Muscle layer of colon (tissue), 2 donors: ENCODE data around the gene MACROD1.

Source experiments
- H3K27ac ChIP-seq: one replicate; pipeline ENCODE4 v1.7.0; 2013; ENCODE audit warnings: low read depth, mild to moderate bottlenecking, low read length, moderate library complexity
- H3K27me3 ChIP-seq, 2 donors: one replicate each; pipeline ENCODE4 v1.7.0; 2013; ENCODE audit warnings: low read length in 2 of 2, mild to moderate bottlenecking in 2 of 2; ENCODE audit not compliant: insufficient read depth in 2 of 2, control insufficient read depth in 1 of 2
- H3K36me3 ChIP-seq: one replicate; pipeline ENCODE4 v1.7.0; 2013; ENCODE audit warnings: mild to moderate bottlenecking, low read length; ENCODE audit not compliant: insufficient read depth
- H3K4me1 ChIP-seq: one replicate; pipeline ENCODE4 v1.7.0; 2013; ENCODE audit warnings: mild to moderate bottlenecking, low read length; ENCODE audit not compliant: insufficient read depth
- H3K4me3 ChIP-seq, 2 donors: one replicate each; pipeline ENCODE4 v1.7.0; 2013; ENCODE audit warnings: low read length in 2 of 2, low read depth in 1 of 2, mild to moderate bottlenecking in 1 of 2, moderate library complexity in 1 of 2
- H3K9ac ChIP-seq: one replicate; pipeline ENCODE4 v1.7.0; 2013; ENCODE audit warnings: low read length
- H3K9me3 ChIP-seq: one replicate; pipeline ENCODE4 v1.7.0; 2013; ENCODE audit warnings: mild to moderate bottlenecking, low read length
- donor health status: abdominal sarcoma.
- donor health status: Adenocarcinoma of cecum.

The MACROD1 gene

DNA sequence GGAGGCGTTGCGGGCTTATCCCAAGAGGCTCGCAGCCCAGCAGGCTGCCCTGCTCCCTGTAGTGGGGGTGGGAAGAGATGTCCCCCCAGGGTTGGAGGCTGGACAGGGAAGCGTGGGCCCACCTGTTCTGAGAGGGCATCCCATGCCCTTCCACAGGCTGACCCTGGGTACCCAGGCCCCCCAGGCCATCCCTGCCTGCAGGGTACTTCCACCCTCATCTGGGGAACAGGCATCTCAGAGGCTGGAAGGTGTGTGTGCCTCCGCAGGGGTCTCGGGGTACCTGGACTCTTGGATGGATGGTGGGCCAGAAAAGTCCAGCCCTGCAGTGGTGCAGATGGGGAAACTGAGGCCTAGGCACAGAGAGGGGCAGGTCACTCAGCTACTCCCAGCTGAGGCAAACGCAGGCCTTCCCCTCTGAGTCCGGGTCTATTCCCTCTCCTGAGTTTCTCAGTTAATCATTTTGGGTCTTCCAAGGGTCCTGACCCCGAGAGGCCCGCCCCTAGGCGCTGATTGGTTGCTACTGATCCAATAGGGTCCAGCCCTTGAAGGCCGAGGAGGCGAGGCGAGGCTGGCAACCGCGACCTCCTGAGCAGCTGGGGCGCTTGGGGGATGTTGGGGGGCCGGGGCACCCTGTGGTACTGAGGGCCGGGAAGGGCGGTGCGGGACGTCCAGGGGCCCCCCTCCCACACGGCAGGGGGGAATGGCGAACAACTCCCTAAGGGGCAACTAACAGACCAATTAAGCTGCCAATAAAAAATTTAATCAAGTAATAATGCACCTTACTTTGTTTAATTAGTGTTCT is 106.4 kb downstream of the MACROD1 start:
- Histone ChIP-seq H3K4me3 (no peak overlapping the region), H3K27ac (peak overlapping the region; percentile 70), H3K27me3 (no peaks in the 10 kb centered on the region)

DNA sequence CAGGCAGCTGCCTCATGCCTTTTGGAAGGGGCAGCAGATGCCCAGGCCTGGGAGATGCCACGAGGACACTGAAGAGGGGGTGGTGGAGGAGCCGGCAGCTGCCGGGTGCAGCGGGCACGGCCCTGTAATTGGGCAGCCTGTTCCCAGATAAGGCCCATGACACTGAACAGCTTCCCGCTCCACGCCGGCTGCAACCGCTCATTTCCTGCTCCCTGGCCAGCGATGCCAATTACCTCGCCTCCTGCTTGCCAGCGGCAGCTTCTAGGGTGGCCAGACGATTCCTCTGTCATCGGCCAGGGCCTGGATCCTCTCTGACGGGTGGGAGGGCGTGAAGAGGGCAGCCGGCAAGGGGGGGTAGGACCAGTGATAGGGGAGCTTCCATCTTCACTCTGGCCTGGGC is 107.4 kb downstream of the MACROD1 start:
- Histone ChIP-seq H3K27ac (peak overlapping the region; percentile 70), H3K36me3 (no peaks in the 10 kb centered on the region), H3K4me3 (no peak overlapping the region), H3K27me3 (no peaks in the 10 kb centered on the region), H3K9ac (no peak overlapping the region), H3K9me3 (no peaks in the 10 kb centered on the region), H3K4me1 (peaks cover 58% of the 10 kb centered on the region)

More for the DNA sequence above, 106.4 kb downstream of the MACROD1 start:
- Histone ChIP-seq H3K4me1 (peaks cover 57% of the 10 kb centered on the region), H3K36me3 (no peaks in the 10 kb centered on the region), H3K9ac (no peak overlapping the region), H3K9me3 (no peaks in the 10 kb centered on the region)

DNA sequence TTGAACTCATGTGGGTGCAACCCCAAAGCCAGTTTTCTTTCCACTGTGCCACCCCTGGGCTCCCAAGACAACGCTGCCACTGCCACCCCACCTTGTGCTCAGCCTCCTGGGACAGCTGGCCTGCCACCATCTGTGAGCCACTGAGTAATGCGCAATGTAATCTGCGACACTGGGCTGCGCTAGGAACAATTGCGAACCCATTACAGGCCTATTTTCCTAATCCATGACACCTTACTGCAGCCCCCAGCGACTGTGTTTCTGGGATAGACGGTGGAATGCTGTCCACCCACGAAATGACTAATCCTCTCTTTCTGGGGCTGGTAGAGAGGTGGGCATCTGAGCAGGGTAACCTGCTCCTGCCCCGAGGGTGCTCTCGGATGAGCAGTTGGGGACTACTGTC is 108.0 kb downstream of the MACROD1 start:
- Histone ChIP-seq H3K4me1 (peaks cover 58% of the 10 kb centered on the region), H3K36me3 (no peaks in the 10 kb centered on the region), H3K9ac (no peak overlapping the region)

DNA sequence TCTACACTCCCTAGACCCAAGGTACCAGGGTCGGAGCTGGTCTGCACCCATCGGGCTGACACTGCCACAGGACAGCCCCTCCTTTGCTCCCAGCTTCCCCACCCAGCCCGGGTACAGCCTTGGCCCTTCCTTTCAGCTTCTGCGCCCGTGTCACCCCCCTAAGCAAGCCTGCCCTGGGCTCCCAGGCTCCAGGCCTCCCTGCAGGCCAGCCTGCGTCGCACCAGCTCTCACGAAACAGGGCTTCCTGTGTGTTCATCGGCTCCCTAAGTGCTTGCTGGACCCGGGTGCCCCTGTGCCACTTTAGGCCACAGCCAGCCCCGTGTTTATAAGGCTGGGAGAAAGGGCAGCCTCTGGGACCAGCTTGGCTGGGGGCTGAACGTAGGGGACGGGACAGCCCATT is 109.1 kb downstream of the MACROD1 start:
- no peaks in the 10 kb centered on the region for H3K27me3 ChIP-seq
- H3K27ac ChIP-seq = peak overlapping the region; percentile 55
- peaks cover 58% of the 10 kb centered on the region for H3K4me1 ChIP-seq

More for the DNA sequence above, 108.0 kb downstream of the MACROD1 start:
- Histone ChIP-seq H3K27me3 (no peaks in the 10 kb centered on the region), H3K9me3 (no peaks in the 10 kb centered on the region), H3K27ac (peak overlapping the region; percentile 68), H3K4me3 (no peak overlapping the region)

DNA sequence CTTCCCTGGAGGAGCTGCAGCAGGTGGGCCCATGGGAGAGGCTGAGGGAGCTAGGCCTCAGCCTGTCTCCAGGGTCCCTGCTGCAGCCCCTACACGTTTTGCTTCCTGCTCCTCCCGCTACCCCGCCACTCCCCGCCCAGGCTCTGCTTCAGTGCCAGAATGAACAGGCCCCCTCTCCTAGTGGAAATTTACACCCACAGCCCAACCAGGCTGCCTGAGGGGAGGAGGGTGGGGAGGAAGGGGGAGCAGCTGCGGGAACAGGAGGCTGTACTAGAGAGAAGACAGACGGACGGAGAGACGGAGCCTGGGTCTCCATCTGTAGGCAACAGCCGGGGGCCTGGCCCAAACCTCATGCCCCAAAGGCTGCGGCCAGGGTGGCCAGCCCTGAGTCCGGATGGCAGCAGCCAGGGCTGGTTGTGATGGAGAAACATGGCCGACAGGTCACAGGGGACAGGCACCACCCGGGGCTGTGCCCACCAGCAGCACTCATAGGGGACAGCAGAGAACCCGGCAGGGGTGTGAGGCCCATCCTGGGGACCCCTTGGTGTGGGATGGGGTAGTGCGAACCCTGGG is 109.6 kb downstream of the MACROD1 start:
- Histone ChIP-seq H3K9me3 (no peaks in the 10 kb centered on the region), H3K36me3 (no peaks in the 10 kb centered on the region), H3K4me3 (no peak overlapping the region), H3K9ac (peak overlapping the region; percentile 5), H3K27me3 (no peaks in the 10 kb centered on the region), H3K27ac (peak overlapping the region; percentile 55), H3K4me1 (peaks cover 55% of the 10 kb centered on the region)

More for the DNA sequence above, 109.1 kb downstream of the MACROD1 start:
- H3K9ac ChIP-seq = peak overlapping the region; percentile 5
- no peaks in the 10 kb centered on the region for H3K9me3 ChIP-seq
- H3K36me3 ChIP-seq = no peaks in the 10 kb centered on the region
- H3K4me3 ChIP-seq = no peak overlapping the region

DNA sequence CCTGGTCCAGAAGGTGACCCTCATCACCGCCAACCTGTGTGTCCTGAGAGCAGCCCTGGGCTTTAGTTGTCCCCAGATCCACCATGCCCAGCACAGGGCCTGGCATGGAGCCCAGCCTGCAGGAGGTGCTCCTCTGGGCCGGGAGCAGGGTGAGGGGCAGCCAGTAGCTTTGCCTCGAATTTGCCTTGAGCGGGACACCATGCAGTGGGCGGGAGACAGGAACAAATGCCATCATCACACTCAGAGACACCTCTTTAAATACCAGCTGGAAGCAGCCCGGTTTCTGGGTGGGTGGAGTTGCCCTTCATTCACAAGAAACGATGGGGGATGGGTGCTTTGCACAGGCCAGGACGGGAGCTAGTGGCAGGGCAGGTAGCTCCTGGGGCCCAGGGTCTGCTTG is 110.8 kb downstream of the MACROD1 start:
- Histone ChIP-seq H3K27ac (no peak overlapping the region), H3K4me3 (no peak overlapping the region), H3K4me1 (peaks cover 46% of the 10 kb centered on the region), H3K9ac (no peak overlapping the region), H3K27me3 (no peaks in the 10 kb centered on the region), H3K36me3 (no peaks in the 10 kb centered on the region), H3K9me3 (no peaks in the 10 kb centered on the region)

DNA sequence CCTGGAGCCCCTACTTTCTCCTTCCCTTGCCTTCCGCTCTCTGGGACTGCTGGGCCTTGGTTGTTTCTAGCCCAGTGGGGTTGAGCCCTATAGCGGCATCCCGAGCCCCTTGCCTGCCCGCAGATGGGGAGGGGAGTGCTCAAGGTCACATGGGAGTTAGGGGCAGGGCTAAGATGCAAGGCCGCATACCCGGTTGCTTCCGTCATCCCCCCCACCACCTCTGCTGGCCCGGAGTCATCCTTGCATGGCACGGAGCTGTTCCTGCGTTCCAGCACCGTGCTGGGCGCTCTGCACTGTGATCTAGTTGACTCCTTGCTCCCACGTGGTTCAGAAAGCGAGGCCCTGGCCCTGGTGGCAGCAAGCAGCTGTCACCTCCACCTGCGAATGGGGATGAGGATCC is 112.2 kb downstream of the MACROD1 start:
- Histone ChIP-seq H3K27me3 (no peaks in the 10 kb centered on the region), H3K9me3 (no peaks in the 10 kb centered on the region), H3K4me1 (peaks cover 39% of the 10 kb centered on the region), H3K27ac (no peak overlapping the region), H3K9ac (no peak overlapping the region), H3K4me3 (no peak overlapping the region), H3K36me3 (no peaks in the 10 kb centered on the region)

DNA sequence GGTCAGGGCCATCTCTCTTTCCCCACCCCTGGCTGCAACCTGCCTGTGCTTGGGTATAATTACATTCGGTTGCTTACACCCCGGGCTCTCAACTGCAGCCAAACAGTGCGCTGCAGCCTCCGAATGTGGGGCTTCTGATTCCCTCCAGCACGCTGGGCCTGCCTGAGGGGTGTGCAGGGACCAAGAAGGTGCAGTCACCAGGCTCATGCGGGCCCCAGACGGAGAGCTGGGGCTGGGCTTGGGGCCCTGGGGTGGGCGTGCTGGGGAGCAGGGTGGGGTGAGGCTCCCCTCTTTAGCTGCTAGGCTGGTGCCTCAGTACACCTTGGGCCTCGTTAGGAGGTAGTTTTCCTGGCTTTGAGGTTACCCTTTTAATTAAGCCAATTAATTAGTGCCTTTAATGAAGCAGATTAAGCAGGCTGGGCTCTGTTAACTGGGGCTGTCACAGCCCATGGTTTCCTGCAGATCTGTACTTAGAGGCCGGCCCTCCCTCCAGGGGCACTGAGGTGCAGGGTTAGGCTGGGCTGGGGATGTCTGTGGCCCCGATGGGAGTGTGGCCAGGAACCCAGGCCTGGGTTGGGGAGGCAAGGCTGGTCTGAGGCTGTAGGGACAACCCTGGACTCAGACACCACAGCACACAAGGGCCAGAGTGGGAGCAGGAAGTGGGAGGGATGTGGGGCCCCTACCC is 112.8 kb downstream of the MACROD1 start:
- Histone ChIP-seq H3K4me3 (no peak overlapping the region), H3K27ac (no peak overlapping the region), H3K4me1 (peaks cover 36% of the 10 kb centered on the region)

DNA sequence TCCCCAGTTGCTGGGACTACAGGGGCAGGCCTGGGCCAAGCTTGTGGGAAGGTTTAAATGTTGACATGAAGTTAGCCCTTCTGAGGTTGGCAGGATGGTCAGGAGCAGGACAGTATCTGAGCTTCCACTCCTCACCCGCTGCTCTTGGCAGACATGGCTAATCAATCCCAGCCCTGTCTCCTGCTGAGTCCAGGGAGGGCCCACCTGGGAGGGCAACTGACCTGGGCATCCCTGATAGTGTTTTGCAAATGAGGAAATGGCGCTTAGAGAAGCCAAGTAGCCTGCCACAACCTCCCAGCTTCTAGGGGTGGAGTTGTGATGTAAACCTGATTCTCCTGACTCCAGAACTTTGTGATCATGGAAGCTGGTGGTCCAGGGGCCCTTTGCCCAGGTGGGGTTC is 113.5 kb downstream of the MACROD1 start:
- Histone ChIP-seq H3K9me3 (no peaks in the 10 kb centered on the region), H3K27ac (no peak overlapping the region), H3K4me1 (peaks cover 29% of the 10 kb centered on the region), H3K9ac (no peak overlapping the region), H3K27me3 (no peaks in the 10 kb centered on the region), H3K36me3 (no peaks in the 10 kb centered on the region), H3K4me3 (no peak overlapping the region)

More for the DNA sequence above, 112.8 kb downstream of the MACROD1 start:
- no peaks in the 10 kb centered on the region for H3K36me3 ChIP-seq
- H3K9ac ChIP-seq = no peak overlapping the region
- no peaks in the 10 kb centered on the region for H3K27me3 ChIP-seq
- H3K9me3 ChIP-seq = no peaks in the 10 kb centered on the region

DNA sequence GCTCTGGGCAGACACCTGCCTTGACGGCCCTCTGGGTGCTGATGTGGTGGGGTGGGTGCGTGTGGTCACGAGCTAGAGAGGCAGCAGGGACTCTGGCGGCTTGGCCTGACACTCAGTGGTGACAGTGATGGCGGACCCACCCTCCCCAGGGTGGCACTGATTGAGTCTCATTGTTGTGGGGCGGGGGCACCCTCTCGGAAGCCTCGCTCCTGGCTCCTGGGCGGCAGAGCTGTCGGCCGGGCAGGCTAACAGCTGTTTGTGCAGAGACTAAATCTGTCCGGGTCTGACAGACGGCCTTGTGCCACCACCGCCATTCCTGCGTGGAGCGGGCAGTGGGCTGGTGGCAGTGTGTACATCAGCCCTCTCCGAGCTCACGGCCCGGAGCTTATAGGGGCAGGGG is 114.6 kb downstream of the MACROD1 start:
- H3K9me3 ChIP-seq = no peaks in the 10 kb centered on the region
- no peak overlapping the region for H3K4me3 ChIP-seq
- H3K27me3 ChIP-seq = no peaks in the 10 kb centered on the region
- no peaks in the 10 kb centered on the region for H3K36me3 ChIP-seq
- peaks cover 18% of the 10 kb centered on the region for H3K4me1 ChIP-seq
- no peak overlapping the region for H3K27ac ChIP-seq
- no peak overlapping the region for H3K9ac ChIP-seq

DNA sequence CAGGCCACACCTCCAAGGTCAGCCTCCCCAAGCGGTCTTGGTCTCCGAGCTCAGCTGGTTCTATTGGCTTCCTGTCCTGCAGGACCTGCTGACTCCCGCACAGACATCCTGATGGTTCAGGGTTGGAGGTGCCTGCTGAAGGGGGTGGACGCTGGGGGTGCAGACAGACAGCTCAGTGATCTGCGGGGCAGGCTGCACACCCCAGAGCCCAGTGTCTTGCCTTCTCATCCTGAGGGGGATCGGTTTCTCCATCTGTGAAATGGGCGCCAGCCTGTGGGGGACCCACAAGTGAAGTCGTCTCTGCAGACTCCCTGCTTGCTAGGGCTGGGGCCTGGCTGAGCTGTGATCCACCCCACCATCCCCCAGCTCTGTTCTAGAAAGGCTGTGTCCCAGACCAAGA is 116.4 kb downstream of the MACROD1 start:
- peaks cover 4% of the 10 kb centered on the region for H3K4me1 ChIP-seq
- H3K27ac ChIP-seq = no peak overlapping the region
- no peak overlapping the region for H3K4me3 ChIP-seq
- no peak overlapping the region for H3K9ac ChIP-seq
- H3K27me3 ChIP-seq = no peaks in the 10 kb centered on the region
- H3K36me3 ChIP-seq = no peaks in the 10 kb centered on the region
- H3K9me3 ChIP-seq = no peaks in the 10 kb centered on the region
